Anterior cingulate cortex (tissue), 58 donors: ENCODE results near the gene TOPORS.

Source experiments
- DNase-seq, 58 donors: peaks; one replicate each; lab custom pipeline; 2025; lab: John Stamatoyannopoulos, UW

Gene TOPORS

DNA sequence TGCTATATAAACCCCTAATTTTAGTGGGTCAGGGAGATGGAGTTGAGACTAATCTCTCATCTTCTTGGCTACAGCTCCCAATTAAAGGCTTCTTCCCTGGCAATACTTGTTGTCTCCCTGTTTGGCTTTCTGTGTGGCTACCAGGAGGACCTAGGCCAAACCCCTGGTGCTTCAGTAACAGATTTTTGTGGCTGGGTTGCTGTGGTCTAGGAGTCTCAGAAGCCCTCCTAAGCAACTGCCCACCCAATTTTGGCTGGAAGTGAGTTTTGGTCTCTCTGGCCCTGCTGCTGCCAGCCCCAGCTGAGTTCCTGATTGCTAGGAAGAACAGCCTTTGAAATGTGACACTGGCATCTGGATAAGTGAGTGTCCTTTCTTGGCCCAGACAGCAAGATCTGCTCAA lies 36.1 kb downstream of the TOPORS start:
- no peak for DNase-seq

DNA sequence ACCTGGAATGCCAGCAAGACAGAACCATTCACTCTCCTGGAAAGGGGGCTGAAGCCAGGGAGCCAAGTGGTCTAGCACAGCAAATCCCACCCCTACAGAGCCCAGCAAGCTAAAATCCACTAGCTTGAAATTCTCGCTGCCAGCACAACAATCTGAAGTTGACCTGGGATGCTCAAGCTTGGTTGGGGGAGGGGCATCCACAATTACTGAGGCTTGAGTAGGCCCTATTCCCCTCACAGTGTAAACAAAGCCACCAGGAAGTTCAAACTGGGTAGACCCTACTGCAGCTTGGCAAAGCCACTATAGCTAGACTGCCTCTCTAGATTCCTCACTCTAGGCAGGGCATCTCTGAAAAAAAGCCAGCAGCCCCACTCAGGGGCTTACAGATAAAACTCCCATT lies 43.7 kb downstream of the TOPORS start:
- no peak for DNase-seq

DNA sequence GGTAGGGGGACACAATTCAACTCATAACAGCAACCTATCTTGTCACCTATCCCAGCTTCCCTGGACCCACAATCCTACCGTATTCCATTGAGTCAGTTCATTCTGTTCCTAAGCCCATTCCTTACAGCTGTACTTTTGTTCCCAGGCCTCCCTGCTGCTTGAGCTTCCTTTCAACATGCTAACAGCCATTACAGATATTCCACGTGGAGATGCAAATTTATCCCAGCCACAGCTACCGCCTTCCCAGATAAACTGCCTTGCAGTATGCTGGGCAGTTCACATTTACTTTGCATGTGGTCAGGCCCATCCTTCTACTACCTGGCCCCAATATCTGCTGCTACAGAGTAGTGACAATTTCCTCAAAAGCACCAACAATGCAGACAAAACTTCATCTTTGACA lies 49.4 kb downstream of the TOPORS start:
- DNase-seq: no peak

DNA sequence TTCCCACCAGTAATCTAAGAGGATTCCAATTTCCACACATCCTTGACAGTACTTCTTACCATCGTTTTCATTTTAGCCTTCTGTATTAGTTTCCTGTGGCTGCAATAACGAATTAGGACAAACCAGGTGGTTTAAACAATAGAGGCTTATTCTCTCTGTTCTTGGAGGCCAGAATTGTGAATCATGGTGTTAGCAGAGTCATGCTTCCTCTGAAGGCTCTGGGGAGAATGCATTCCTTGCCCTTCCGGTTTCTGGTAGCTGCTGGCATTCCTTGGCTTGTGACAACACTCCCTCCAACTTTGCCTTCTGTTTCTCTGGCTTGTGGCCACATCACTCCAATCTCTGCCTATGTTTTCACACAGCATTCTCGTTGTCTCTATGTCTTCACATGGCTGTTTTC lies 49.9 kb downstream of the TOPORS start:
- no peak for DNase-seq

DNA sequence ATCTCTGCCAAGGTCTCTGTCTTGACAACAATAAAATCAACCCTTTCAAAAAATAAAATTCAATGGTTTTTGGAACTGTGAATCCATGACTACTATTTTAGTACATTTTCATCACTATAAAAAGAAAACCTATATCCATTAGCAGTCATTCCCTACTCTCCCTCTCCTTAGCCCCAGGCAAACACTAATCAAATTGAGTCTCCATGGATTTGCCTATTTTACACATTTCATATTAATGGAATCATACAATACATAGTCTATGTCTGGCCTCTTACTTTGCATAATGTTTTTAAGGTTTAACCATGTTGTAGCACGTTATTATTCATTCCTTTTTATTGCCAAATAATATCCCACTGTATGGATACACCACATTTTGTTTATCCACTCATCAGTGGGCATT lies 50.5 kb downstream of the TOPORS start:
- no peak for DNase-seq

DNA sequence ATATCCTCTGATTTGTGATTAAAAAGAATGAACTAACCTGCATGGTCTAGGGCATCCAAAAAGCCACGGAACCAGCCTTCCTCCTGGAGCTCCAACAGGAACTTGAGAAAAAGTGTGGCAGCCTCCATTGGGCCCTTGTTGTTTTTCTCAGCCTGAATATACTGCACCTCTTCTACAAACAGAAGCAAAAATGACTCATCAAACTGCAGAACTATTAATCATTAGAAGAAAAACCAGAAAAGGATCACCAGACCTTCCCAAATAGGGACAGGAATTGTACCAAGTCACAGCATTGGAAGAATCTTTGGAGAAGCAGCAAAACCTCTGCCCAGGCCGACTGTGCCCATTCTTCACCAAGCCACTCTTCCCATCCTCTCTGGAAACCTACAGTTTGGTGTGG lies 51.6 kb downstream of the TOPORS start:
- no peak for DNase-seq

DNA sequence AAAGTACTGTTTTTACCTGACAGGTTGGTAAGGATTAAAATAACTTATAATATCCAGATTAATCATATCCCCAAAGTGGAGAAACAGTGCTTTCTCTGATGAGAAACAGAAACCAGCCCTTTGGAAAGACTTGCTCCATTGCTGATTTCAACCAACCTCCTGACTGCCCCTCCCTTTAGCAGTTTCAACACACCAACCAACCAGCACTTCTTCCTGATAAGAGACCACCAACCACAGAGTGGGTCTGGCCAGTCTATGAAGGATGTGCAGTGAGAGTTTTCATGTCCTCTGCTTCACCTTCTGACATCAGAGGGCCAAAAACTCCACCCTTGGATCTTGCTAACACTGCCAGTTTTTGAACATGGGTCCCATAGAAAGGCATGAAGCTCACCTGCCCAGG lies 54.5 kb downstream of the TOPORS start:
- no peak for DNase-seq

DNA sequence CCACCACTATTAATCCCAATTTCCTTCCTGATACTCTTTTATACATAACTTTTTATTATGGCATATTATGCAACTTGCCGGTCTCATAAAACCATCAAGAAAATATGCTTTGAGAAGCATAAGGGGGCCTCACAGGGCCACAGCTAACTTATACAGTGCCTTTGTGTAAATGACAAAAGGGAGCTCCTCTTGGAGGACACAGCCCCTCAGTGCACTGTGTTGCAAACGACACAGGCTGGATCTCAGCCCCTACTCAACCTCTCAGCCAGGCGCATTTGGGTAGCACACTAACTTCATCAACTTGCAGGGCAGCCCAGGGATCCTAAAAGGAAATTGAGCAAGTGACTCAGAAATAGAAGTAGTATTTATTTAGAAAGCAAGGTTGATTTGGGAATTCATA lies 61.8 kb downstream of the TOPORS start:
- no peak for DNase-seq
